Natural killer cell (primary cell): Measurements from ENCODE around the gene WWC2. TPM values are rescaled to one million over a fixed set of nuclear protein-coding genes. Genes with fewer than 3 reads are reported as not detected.

ENCODE experiments used
- ATAC-seq, 3 donors: fragments of 150-1000 bp in 2 of 3; fragments of 200-7000 bp in 1 of 3; cut with Tn5 transposase; 1 replicate in 1 of 3; 2 replicates in 2 of 3; pipeline ENCODE4 v1.10.0; 2021; ENCODE audit warnings: mild to moderate bottlenecking in 2 of 3, moderate library complexity in 2 of 3
- DNase-seq, 2 donors: peaks; one replicate each; pipeline versions ENCODE4 v3.0.0 to v3.0.0-alpha.2; 2013 to 2021; ENCODE audit warnings: mixed read lengths in 1 of 2
- H3K27ac ChIP-seq: one replicate; pipeline ENCODE4 v1.5.1; 2013; ENCODE audit warnings: mild to moderate bottlenecking, low read length
- H3K27me3 ChIP-seq: one replicate; pipeline ENCODE4 v1.6.1; 2013; ENCODE audit warnings: low read length; ENCODE audit not compliant: control insufficient read depth, insufficient read depth
- H3K36me3 ChIP-seq: one replicate; pipeline ENCODE4 v1.6.1; 2013; ENCODE audit warnings: low read length; ENCODE audit not compliant: control insufficient read depth, insufficient read depth
- H3K4me1 ChIP-seq: one replicate; pipeline ENCODE4 v1.6.1; 2013; ENCODE audit warnings: low read length; ENCODE audit not compliant: control insufficient read depth, insufficient read depth
- H3K4me3 ChIP-seq: one replicate; pipeline ENCODE4 v1.5.1; 2013; ENCODE audit warnings: low read length
- H3K9me3 ChIP-seq: one replicate; pipeline ENCODE4 v1.6.1; 2013; ENCODE audit warnings: low read length; ENCODE audit not compliant: control insufficient read depth, insufficient read depth
- H3K27ac Mint-ChIP-seq, 2 donors: one replicate each; pipeline ENCODE4 v1.8.0; 2022; ENCODE audit warnings: mild to moderate bottlenecking in 2 of 2, mixed read lengths in 2 of 2, moderate library complexity in 1 of 2
- H3K27me3 Mint-ChIP-seq, 2 donors: one replicate each; pipeline ENCODE4 v1.8.0; 2022; ENCODE audit warnings: low read depth in 2 of 2, mixed read lengths in 2 of 2
- H3K36me3 Mint-ChIP-seq: one replicate; pipeline ENCODE4 v1.8.0; 2022; ENCODE audit warnings: mixed read lengths
- H3K4me1 Mint-ChIP-seq, 2 donors: one replicate each; pipeline ENCODE4 v1.8.0; 2022; ENCODE audit warnings: mixed read lengths in 2 of 2
- H3K4me3 Mint-ChIP-seq: one replicate; pipeline ENCODE4 v1.8.0; 2022; ENCODE audit warnings: mild to moderate bottlenecking, moderate library complexity, mixed read lengths
- H3K9me3 Mint-ChIP-seq, 2 donors: one replicate each; pipeline ENCODE4 v1.8.0; 2022; ENCODE audit warnings: mixed read lengths in 2 of 2
- WGBS: methylation state at CpG from one replicate; pipeline ENCODE4 v1.1.7; 2013; ENCODE audit warnings: missing lambda C conversion rate; ENCODE audit not compliant: insufficient coverage; 5-methylcytosine and 5-hydroxymethylcytosine counted together
- intact Hi-C: fragments of 100-400 bp; cut with micrococcal nuclease; formaldehyde crosslinking; loops from one replicate; pipeline ENCODE4 v1.14.2; 2022
- total RNA-seq, 4 donors: library from RNA; stranded (reverse); fragments of 120-200 nt in 1 of 4; gene quantifications; one replicate each; pipeline versions ENCODE4 v1.2.3 to v1.2.4, GENCODE V29; 2013 to 2022
- TF ChIP-seq, protein P1 (sequence below): fragments of 200-600 bp; IDR thresholded peaks from one replicate; pipeline ENCODE4 v1.8.0; 2022; ENCODE audit warnings: antibody characterized with exemption

The WWC2 gene
- total RNA-seq, 3 donors from 2014 or later (not counting 1 experiment from before 2014, with no cell fraction given): 8.2 to 22.7 (median 9.2) TPM

DNA sequence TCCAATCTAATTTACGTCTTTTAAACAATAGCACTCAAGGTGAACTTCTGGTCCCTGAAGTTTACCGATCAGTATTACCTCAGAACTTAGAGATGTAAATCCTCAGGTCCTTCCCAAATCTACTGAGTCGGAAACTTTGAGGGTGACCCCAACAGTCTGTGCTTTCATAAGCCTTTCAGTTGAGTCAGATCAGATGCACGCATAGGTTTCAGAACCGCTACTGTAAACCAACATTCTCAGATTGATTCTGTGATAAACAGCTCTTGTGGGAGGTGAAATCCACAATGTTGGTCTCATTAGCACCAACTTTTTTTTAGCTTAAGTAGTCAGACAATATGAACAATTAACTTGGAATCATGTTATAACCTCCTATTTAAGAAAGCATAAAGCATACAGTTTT, 86.0 kb downstream of the WWC2 start:
- H3K27ac ChIP-seq: no peak overlapping the region
- Mint-ChIP-seq H3K27ac (no peak overlapping the region), H3K4me1 (peaks cover 16 to 17% of the 10 kb centered on the region in 2 donors), H3K36me3 (no peaks in the 10 kb centered on the region), H3K9me3 (peaks cover 2% of the 10 kb centered on the region in 2 donors), H3K4me3 (no peak overlapping the region), H3K27me3 (peaks cover 13 to 30% of the 10 kb centered on the region in 2 donors)
- H3K27me3 ChIP-seq: no peaks in the 10 kb centered on the region
- intact Hi-C loops: no loop called here
- H3K4me3 ChIP-seq: no peak overlapping the region
- ATAC-seq (peak in 1 of 3 donors; percentile 61), DNase-seq (peak in 1 of 2 donors; percentile 5)
- WGBS: 43% methylated on average over 5 of the region's 5 CpGs
- H3K9me3 ChIP-seq: no peaks in the 10 kb centered on the region
- H3K4me1 ChIP-seq: no peaks in the 10 kb centered on the region
- TF ChIP-seq, protein P1, sequence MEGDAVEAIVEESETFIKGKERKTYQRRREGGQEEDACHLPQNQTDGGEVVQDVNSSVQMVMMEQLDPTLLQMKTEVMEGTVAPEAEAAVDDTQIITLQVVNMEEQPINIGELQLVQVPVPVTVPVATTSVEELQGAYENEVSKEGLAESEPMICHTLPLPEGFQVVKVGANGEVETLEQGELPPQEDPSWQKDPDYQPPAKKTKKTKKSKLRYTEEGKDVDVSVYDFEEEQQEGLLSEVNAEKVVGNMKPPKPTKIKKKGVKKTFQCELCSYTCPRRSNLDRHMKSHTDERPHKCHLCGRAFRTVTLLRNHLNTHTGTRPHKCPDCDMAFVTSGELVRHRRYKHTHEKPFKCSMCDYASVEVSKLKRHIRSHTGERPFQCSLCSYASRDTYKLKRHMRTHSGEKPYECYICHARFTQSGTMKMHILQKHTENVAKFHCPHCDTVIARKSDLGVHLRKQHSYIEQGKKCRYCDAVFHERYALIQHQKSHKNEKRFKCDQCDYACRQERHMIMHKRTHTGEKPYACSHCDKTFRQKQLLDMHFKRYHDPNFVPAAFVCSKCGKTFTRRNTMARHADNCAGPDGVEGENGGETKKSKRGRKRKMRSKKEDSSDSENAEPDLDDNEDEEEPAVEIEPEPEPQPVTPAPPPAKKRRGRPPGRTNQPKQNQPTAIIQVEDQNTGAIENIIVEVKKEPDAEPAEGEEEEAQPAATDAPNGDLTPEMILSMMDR: no peak
- no peaks in the 10 kb centered on the region for H3K36me3 ChIP-seq

GRCh38 chr4:183185559-183185958, 86.5 kb downstream of the WWC2 start:
- DNase-seq: no peak
- H3K27me3 ChIP-seq: no peaks in the 10 kb centered on the region
- no peaks in the 10 kb centered on the region for H3K9me3 ChIP-seq
- TF ChIP-seq, protein P1: no peak
- H3K4me1 Mint-ChIP-seq: peaks cover 16 to 17% of the 10 kb centered on the region in 2 donors
- WGBS: 75% methylated on average over 1 of the region's 2 CpGs
- H3K9me3 Mint-ChIP-seq: peaks cover 2% of the 10 kb centered on the region in 2 donors
- no peak for ATAC-seq
- no peak overlapping the region for H3K27ac ChIP-seq
- no peaks in the 10 kb centered on the region for H3K36me3 ChIP-seq
- H3K4me1 ChIP-seq: no peaks in the 10 kb centered on the region
- intact Hi-C loops: no loop called here
- H3K36me3 Mint-ChIP-seq: no peaks in the 10 kb centered on the region
- H3K27me3 Mint-ChIP-seq: peaks cover 13 to 30% of the 10 kb centered on the region in 2 donors
- H3K4me3 ChIP-seq: no peak overlapping the region
- no peak overlapping the region for H3K4me3 Mint-ChIP-seq
- no peak overlapping the region for H3K27ac Mint-ChIP-seq

GRCh38 chr4:183186813-183187212, 87.8 kb downstream of the WWC2 start:
- Histone ChIP-seq H3K9me3 (no peaks in the 10 kb centered on the region), H3K27ac (no peak overlapping the region), H3K4me3 (no peak overlapping the region), H3K36me3 (no peaks in the 10 kb centered on the region), H3K4me1 (no peaks in the 10 kb centered on the region), H3K27me3 (no peaks in the 10 kb centered on the region)
- DNase-seq: no peak
- Mint-ChIP-seq H3K27me3 (peaks cover 16 to 30% of the 10 kb centered on the region in 2 donors), H3K27ac (no peak overlapping the region), H3K36me3 (no peaks in the 10 kb centered on the region), H3K9me3 (peaks cover 2% of the 10 kb centered on the region in 2 donors), H3K4me3 (no peak overlapping the region), H3K4me1 (peaks cover 16 to 17% of the 10 kb centered on the region in 2 donors)
- ATAC-seq: no peak
- TF ChIP-seq, protein P1: no peak
- WGBS: 72% methylated on average over 4 of the region's 4 CpGs
- intact Hi-C loops: no loop called here

- Histone ChIP-seq H3K27me3 (no peaks in the 10 kb centered on the region), H3K27ac (no peak overlapping the region), H3K4me3 (no peak overlapping the region), H3K9me3 (no peaks in the 10 kb centered on the region), H3K4me1 (peaks cover 6% of the 10 kb centered on the region), H3K36me3 (no peaks in the 10 kb centered on the region)
- no peak overlapping the region for H3K4me3 Mint-ChIP-seq
- TF ChIP-seq, protein P1: no peak
- WGBS: 50% methylated on average over 2 of the region's 4 CpGs
- DNase-seq (no peak), ATAC-seq (no peak)
- no peaks in the 10 kb centered on the region for H3K36me3 Mint-ChIP-seq
- peaks cover 11 to 32% of the 10 kb centered on the region in 2 donors for H3K27me3 Mint-ChIP-seq
- H3K9me3 Mint-ChIP-seq: no peaks in the 10 kb centered on the region
- intact Hi-C loops: no loop called here
- peaks cover 10 to 25% of the 10 kb centered on the region in 2 donors for H3K4me1 Mint-ChIP-seq
- H3K27ac Mint-ChIP-seq: no peak overlapping the region
Measured at GRCh38 chr4:183190900-183191527, 92.0 kb downstream of the WWC2 start.
